GM12878 (cell line): ENCODE measurements around the gene TOX2. TPM values are rescaled to one million over a fixed set of nuclear protein-coding genes. Genes with fewer than 3 reads are reported as not detected.

Source experiments
- ATAC-seq: fragments of 200-7000 bp; cut with Tn5 transposase; 3 replicates; pipeline ENCODE4 v1.9.1; 2020; ENCODE audit warnings: mild to moderate bottlenecking, moderate library complexity
- BruUV-seq: library from RNA; stranded (reverse); fragments of 400-500 nt; replicated peaks from 2 replicates; lab custom pipeline; 2021; lab: Mats Ljungman, UMichigan
- CTCF ChIA-PET: fragments of 300-600 bp; sonication (Branson Sonifier 250); formaldehyde crosslinking; extraction: SDS; loops from one replicate; lab custom pipeline; 2021; ENCODE audit warnings: inconsistent platforms; lab: Yijun Ruan, JAX
- POLR2A ChIA-PET: fragments of 350-600 bp; formaldehyde crosslinking; extraction: SDS; loops from one replicate; lab custom pipeline; 2021; ENCODE audit warnings: inconsistent platforms; lab: Charles Lee
- RAD21 ChIA-PET: fragments of 300-600 bp; sonication (Branson Sonifier 250); formaldehyde crosslinking; loops from one replicate; lab custom pipeline; 2023; ENCODE audit warnings: antibody characterized with exemption; ENCODE audit not compliant: unreplicated experiment; lab: Charles Lee
- SMC1A ChIA-PET: fragments of 300-600 bp; sonication (Branson Sonifier 250); formaldehyde crosslinking; loops from one replicate; lab custom pipeline; 2023; ENCODE audit not compliant: unreplicated experiment, uncharacterized antibody; lab: Charles Lee
- DNase-seq: peaks from one replicate; pipeline ENCODE4 v3.0.0-alpha.2; 2011; ENCODE audit warnings: low read depth, low spot score
- FAIRE-seq: peaks from 3 replicates; lab custom pipeline; 2011; peaks lifted over from hg19 to GRCh38; lab: Jason Lieb, UNC
- H2AFZ ChIP-seq: 2 replicates; pipeline ENCODE4 v1.6.0; 2011; ENCODE audit warnings: low read depth, low read length, control low read depth; ENCODE audit not compliant: control insufficient read depth
- H3K27ac ChIP-seq: 2 replicates; pipeline ENCODE4 v1.5.1; 2011; ENCODE audit warnings: control low read depth; ENCODE audit not compliant: control insufficient read depth, insufficient read depth
- H3K27me3 ChIP-seq, 2 experiments: replicated peaks in 1 of 2; 2 replicates each; pipeline versions ENCODE4 v1.6.0 to v1.6.1; 2011; ENCODE audit warnings: low read length in 1 of 2; ENCODE audit not compliant: control insufficient read depth in 2 of 2, insufficient read depth in 2 of 2
- H3K36me3 ChIP-seq, 2 experiments: 2 replicates each; pipeline ENCODE4 v1.5.1; 2011; ENCODE audit warnings: low read length in 1 of 2; ENCODE audit not compliant: control insufficient read depth in 2 of 2, insufficient read depth in 2 of 2
- H3K4me1 ChIP-seq: 2 replicates; pipeline ENCODE4 v1.6.1; 2011; ENCODE audit warnings: mild to moderate bottlenecking, low read length, moderate library complexity, mixed read lengths; ENCODE audit not compliant: control insufficient read depth, insufficient read depth
- H3K4me2 ChIP-seq: 2 replicates; pipeline ENCODE4 v1.6.0; 2011; ENCODE audit warnings: control low read depth; ENCODE audit not compliant: control insufficient read depth, insufficient read depth
- H3K4me3 ChIP-seq: fragments of 200-600 bp; sonication (generic); 2 replicates; pipeline ENCODE4 v1.5.1; 2016
- H3K79me2 ChIP-seq: 2 replicates; pipeline ENCODE4 v1.6.0; 2011; ENCODE audit warnings: low read length; ENCODE audit not compliant: control insufficient read depth, insufficient read depth
- H3K9ac ChIP-seq: 2 replicates; pipeline ENCODE4 v1.8.0; 2011; ENCODE audit warnings: low read length, control low read depth, mixed read lengths; ENCODE audit not compliant: control insufficient read depth, insufficient read depth
- H3K9me3 ChIP-seq: replicated peaks from 3 replicates; pipeline ENCODE4 v1.5.1; 2011; ENCODE audit warnings: mild to moderate bottlenecking, low read length; ENCODE audit not compliant: control insufficient read depth, insufficient read depth
- H4K20me1 ChIP-seq: 2 replicates; pipeline ENCODE4 v1.6.0; 2011; ENCODE audit not compliant: control insufficient read depth, insufficient read depth
- JUND ChIP-seq: IDR thresholded peaks from 2 replicates; pipeline ENCODE4 v1.6.1; 2012; ENCODE audit warnings: low read depth, mild to moderate bottlenecking, low read length, improper control_type of control experiment, moderate library complexity
- LARP7 ChIP-seq: fragments of 450-650 bp; IDR thresholded peaks from 2 replicates; pipeline ENCODE4 v1.6.1; 2017; ENCODE audit warnings: mild to moderate bottlenecking
- MTA2 ChIP-seq: fragments of 450-650 bp; IDR thresholded peaks from 2 replicates; pipeline ENCODE4 v1.6.1; 2016; ENCODE audit warnings: low read depth, mild to moderate bottlenecking, moderate library complexity
- PBX3 ChIP-seq: IDR thresholded peaks from 2 replicates; pipeline ENCODE4 v1.6.1; 2011; ENCODE audit warnings: mild to moderate bottlenecking, low read depth, low read length, moderate library complexity; ENCODE audit not compliant: insufficient replicate concordance
- RAD51 ChIP-seq: fragments of 450-650 bp; IDR thresholded peaks from 2 replicates; pipeline ENCODE4 v1.6.1; 2016; ENCODE audit warnings: moderate library complexity, mild to moderate bottlenecking, inconsistent platforms
- SMAD1 ChIP-seq: fragments of 450-650 bp; IDR thresholded peaks from 2 replicates; pipeline ENCODE4 v1.6.1; 2018; ENCODE audit warnings: mild to moderate bottlenecking, low read depth; ENCODE audit not compliant: partially characterized antibody
- ZBTB40 ChIP-seq: fragments of 450-650 bp; IDR thresholded peaks from 2 replicates; pipeline ENCODE4 v1.6.1; 2016; ENCODE audit warnings: mild to moderate bottlenecking, moderate library complexity, borderline replicate concordance
- ZNF24 ChIP-seq: fragments of 450-650 bp; IDR thresholded peaks from 2 replicates; pipeline ENCODE4 v1.6.1; 2017; ENCODE audit warnings: antibody characterized with exemption, mild to moderate bottlenecking
- WGBS: methylation state at CpG from one replicate; pipeline ENCODE4 v1.1.6; 2016; ENCODE audit warnings: low lambda C conversion rate; ENCODE audit not compliant: insufficient replicate concordance, insufficient coverage; ENCODE audit errors: missing lambda C conversion rate; 5-methylcytosine and 5-hydroxymethylcytosine counted together
- in situ Hi-C: fragments of 300-500 bp; cut with MboI; formaldehyde crosslinking; loops from 9 replicates; pipeline ENCODE4 v1.14.3; 2018; ENCODE audit warnings: mixed read lengths
- intact Hi-C: fragments of 100-400 bp; cut with micrococcal nuclease; formaldehyde crosslinking; loops from one replicate; pipeline ENCODE4 v1.14.2; 2022; ENCODE audit not compliant: unreplicated experiment
- polyA plus RNA-seq, 11 experiments: library from polyadenylated mRNA; depleted of rRNA in 4 of 11; unstranded in 6 of 11; stranded (reverse) in 5 of 11; fragments of >200 nt; fragmentation: Nextera tagmentation in 4 of 11; fragmentation: Illumina TruSeq in 1 of 11; extraction: Ambion mirVana in 4 of 11; extraction: Trizol in 1 of 11; gene quantifications; 1 replicate in 1 of 11; 2 replicates in 10 of 11; pipeline versions ENCODE4 v1.2.1 to v1.2.3, GENCODE V29; 2011 to 2016; ENCODE audit warnings: inconsistent platforms in 2 of 11, missing spikeins in 2 of 11, low read depth in 1 of 11
- total RNA-seq, 4 experiments: library from RNA; depleted of rRNA in 3 of 4; stranded (reverse); fragments of >200 nt in 3 of 4; fragmentation: Illumina TruSeq in 1 of 4; extraction: Trizol in 1 of 4; gene quantifications; 2 replicates each; pipeline versions ENCODE4 v1.2.1 to v1.2.3, GENCODE V29; 2013 to 2021

TOX2 gene
- total and polyA plus RNA-seq, 10 of the 15 experiments (the other 5 are each of a cell fraction or from before 2014, with no cell fraction given), result 2.6 to 40.5 (median 7.9) TPM

GRCh38 chr20:44057698-44058675, 143.3 kb downstream of the TOX2 start:
- DNase-seq, result no peak
- Histone ChIP-seq H2AFZ (no peak overlapping the region), H3K4me3 (no peak overlapping the region), H3K27me3 (no peaks in the 10 kb centered on the region), H3K9ac (no peak overlapping the region), H3K27ac (no peak overlapping the region), H4K20me1 (no peaks in the 10 kb centered on the region), H3K4me1 (no peaks in the 10 kb centered on the region), H3K79me2 (no peaks in the 10 kb centered on the region), H3K4me2 (no peak overlapping the region), H3K9me3 (no peaks in the 10 kb centered on the region; the same call in 2 of the 3 replicates), H3K36me3 (peaks cover 0 to 3% of the 10 kb centered on the region in 2 experiments; a peak in 2 of 4 replicates)
- FAIRE-seq, result no peak
- no peak for ATAC-seq
- in situ Hi-C loops (no loop called here), intact Hi-C loops (no loop called here)
- WGBS, result 89% methylated on average over 5 of the region's 5 CpGs
- no peak for TF ChIP-seq PBX3
- no peak for TF ChIP-seq ZBTB40
- TF ChIP-seq LARP7, result no peak
- no peak for TF ChIP-seq ZNF24
- no peak for TF ChIP-seq MTA2
- TF ChIP-seq SMAD1, result no peak
- TF ChIP-seq RAD51, result no peak
- TF ChIP-seq JUND, result no peak
- RAD21 ChIA-PET, result interaction anchor here (0.6 to 3.0 kb wide), 8 partner anchors 19 to 307 kb away, joined by 3 to 11 read pairs (median 5); no protein-coding TSS in a partner anchor
- CTCF ChIA-PET, result interaction anchor here (0.6 to 1.8 kb wide), 10 partner anchors 12 to 310 kb away, joined by 3 to 5 read pairs (median 4); no protein-coding TSS in a partner anchor
- SMC1A ChIA-PET, result interaction anchor here (0.6 to 4.5 kb wide), 13 partner anchors 10 to 318 kb away, joined by 3 to 34 read pairs (median 4); no protein-coding TSS in a partner anchor
- no TSS peak for BruUV-seq
- POLR2A ChIA-PET, result no interaction called here
